CD14-positive monocyte (primary cell): ENCODE data around the gene CLDN20. TPM values are rescaled to one million over a fixed set of nuclear protein-coding genes. Genes with fewer than 3 reads are reported as not detected.

Experiments
- DNase-seq, 3 donors: peaks; one replicate each; pipeline ENCODE4 v3.0.0-alpha.2; 2011 to 2022
- H2AFZ ChIP-seq: 2 replicates; pipeline ENCODE4 v1.6.0; 2012; ENCODE audit warnings: mild to moderate bottlenecking, low read depth, low read length, inconsistent platforms; ENCODE audit not compliant: insufficient read depth, poor library complexity, severe bottlenecking
- H3K27ac ChIP-seq, 2 donors: 1 replicate in 1 of 2; 2 replicates in 1 of 2; pipeline ENCODE4 v1.5.1; 2012 to 2013; ENCODE audit warnings: low read length in 2 of 2, control low read depth in 1 of 2, inconsistent platforms in 1 of 2, low read depth in 1 of 2, mild to moderate bottlenecking in 1 of 2
- H3K27me3 ChIP-seq, 2 donors: one replicate each; pipeline versions ENCODE4 v1.6.0 to v1.6.1; 2011 to 2013; ENCODE audit warnings: low read length in 2 of 2; ENCODE audit not compliant: control insufficient read depth in 2 of 2, insufficient read depth in 2 of 2
- H3K36me3 ChIP-seq, 2 donors: replicated peaks in 1 of 2; 1 replicate in 1 of 2; 2 replicates in 1 of 2; pipeline versions ENCODE4 v1.5.1 to v1.6.1; 2012 to 2013; ENCODE audit warnings: low read length in 2 of 2, control low read depth in 1 of 2, inconsistent platforms in 1 of 2, mild to moderate bottlenecking in 1 of 2; ENCODE audit not compliant: insufficient read depth in 2 of 2, control insufficient read depth in 1 of 2
- H3K4me1 ChIP-seq, 2 donors: 1 replicate in 1 of 2; 2 replicates in 1 of 2; pipeline versions ENCODE4 v1.5.1 to v1.6.1; 2012 to 2013; ENCODE audit warnings: low read length in 2 of 2, control low read depth in 1 of 2, inconsistent platforms in 1 of 2, mild to moderate bottlenecking in 1 of 2, moderate library complexity in 1 of 2; ENCODE audit not compliant: insufficient read depth in 2 of 2, control insufficient read depth in 1 of 2
- H3K4me2 ChIP-seq: replicated peaks from 2 replicates; pipeline ENCODE3; 2012; ENCODE audit warnings: low read length, moderate library complexity, mild to moderate bottlenecking; ENCODE audit not compliant: poor library complexity, severe bottlenecking; ENCODE audit errors: extremely low read depth
- H3K4me3 ChIP-seq, 3 experiments: fragments of 200-600 bp in 1 of 3; sonication (generic) in 1 of 3; replicated peaks in 1 of 3; 1 replicate in 2 of 3; 2 replicates in 1 of 3; pipeline ENCODE4 v1.5.1; 2011 to 2013; ENCODE audit warnings: low read length in 3 of 3, mild to moderate bottlenecking in 3 of 3, control low read depth in 2 of 3, low read depth in 2 of 3, inconsistent platforms in 1 of 3, moderate library complexity in 1 of 3
- H3K79me2 ChIP-seq: 2 replicates; pipeline ENCODE4 v1.6.0; 2012; ENCODE audit warnings: mild to moderate bottlenecking, control low read depth, inconsistent platforms, low read length, moderate library complexity; ENCODE audit not compliant: insufficient read depth
- H3K9ac ChIP-seq: 2 replicates; pipeline ENCODE4 v1.6.0; 2017; ENCODE audit warnings: low read length, mild to moderate bottlenecking; ENCODE audit not compliant: insufficient read depth, poor library complexity, severe bottlenecking
- H3K9me3 ChIP-seq, 2 donors: replicated peaks in 1 of 2; 1 replicate in 1 of 2; 2 replicates in 1 of 2; pipeline versions ENCODE4 v1.5.1 to v1.6.1; 2012 to 2013; ENCODE audit warnings: low read length in 2 of 2, control low read depth in 1 of 2; ENCODE audit not compliant: control insufficient read depth in 1 of 2, insufficient read depth in 1 of 2
- H4K20me1 ChIP-seq: 2 replicates; pipeline ENCODE4 v1.6.0; 2012; ENCODE audit warnings: mild to moderate bottlenecking, low read length, control low read depth, moderate library complexity; ENCODE audit not compliant: insufficient read depth
- H3K27ac Mint-ChIP-seq, 7 donors: one replicate each; pipeline ENCODE4 v1.8.0; 2020; ENCODE audit warnings: mild to moderate bottlenecking in 7 of 7, mixed read lengths in 7 of 7, moderate library complexity in 6 of 7, inconsistent platforms in 2 of 7
- H3K27me3 Mint-ChIP-seq, 3 donors: one replicate each; pipeline ENCODE4 v1.8.0; 2021 to 2022; ENCODE audit warnings: low read depth in 3 of 3, mild to moderate bottlenecking in 3 of 3, mixed read lengths in 3 of 3, moderate library complexity in 3 of 3, inconsistent platforms in 1 of 3
- H3K36me3 Mint-ChIP-seq, 2 donors: one replicate each; pipeline ENCODE4 v1.8.0; 2020; ENCODE audit warnings: mixed read lengths in 2 of 2, inconsistent platforms in 1 of 2, mild to moderate bottlenecking in 1 of 2
- H3K4me1 Mint-ChIP-seq: one replicate; pipeline ENCODE4 v1.8.0; 2020; ENCODE audit warnings: mild to moderate bottlenecking, mixed read lengths
- H3K4me3 Mint-ChIP-seq, 2 donors: one replicate each; pipeline ENCODE4 v1.8.0; 2020; ENCODE audit warnings: mild to moderate bottlenecking in 2 of 2, mixed read lengths in 2 of 2, moderate library complexity in 1 of 2
- H3K9me3 Mint-ChIP-seq, 7 donors: one replicate each; pipeline ENCODE4 v1.8.0; 2020 to 2022; ENCODE audit warnings: mixed read lengths in 7 of 7, mild to moderate bottlenecking in 6 of 7, moderate library complexity in 6 of 7, inconsistent platforms in 2 of 7
- CTCF ChIP-seq: fragments of 200-600 bp; IDR thresholded peaks from one replicate; pipeline ENCODE4 v1.8.0; 2022; ENCODE audit warnings: antibody characterized with exemption, mild to moderate bottlenecking
- WGBS: methylation state at CpG from one replicate; pipeline ENCODE4 v1.1.5; 2013; ENCODE audit warnings: missing lambda C conversion rate; ENCODE audit not compliant: insufficient coverage; 5-methylcytosine and 5-hydroxymethylcytosine counted together
- intact Hi-C, 2 donors: fragments of 100-400 bp; cut with micrococcal nuclease; formaldehyde crosslinking; loops; one replicate each; pipeline versions ENCODE4 v1.15.0 to v1.15.1; 2023
- polyA plus RNA-seq, 3 donors: library from polyadenylated mRNA; depleted of rRNA in 1 of 3; unstranded in 2 of 3; stranded (reverse) in 1 of 3; fragments of 300-500 nt in 2 of 3; fragments of >200 nt in 1 of 3; fragmentation: Illumina TruSeq in 2 of 3; gene quantifications; 1 replicate in 2 of 3; 2 replicates in 1 of 3; pipeline ENCODE4 v1.2.3, GENCODE V29; 2012 to 2021

The CLDN20 gene
- polyA plus RNA-seq, 3 donors: not detected

- Histone ChIP-seq H3K79me2 (no peaks in the 10 kb centered on the region), H3K36me3 (peaks cover 11% of the 10 kb centered on the region in 2 donors), H3K27me3 (no peaks in the 10 kb centered on the region), H3K27ac (no peak overlapping the region), H3K4me2 (no peak overlapping the region), H3K9me3 (no peaks in the 10 kb centered on the region), H4K20me1 (no peaks in the 10 kb centered on the region), H3K4me1 (no peaks in the 10 kb centered on the region), H3K4me3 (no peak overlapping the region), H3K9ac (no peak overlapping the region), H2AFZ (no peak overlapping the region)
- TF ChIP-seq CTCF: no peak
- DNase-seq: no peak
- Mint-ChIP-seq H3K27me3 (peaks cover 0 to 1% (median 0%) of the 10 kb centered on the region in 3 donors), H3K4me1 (no peaks in the 10 kb centered on the region), H3K4me3 (no peak overlapping the region), H3K9me3 (peaks cover 0 to 2% (median 0%) of the 10 kb centered on the region in 7 donors), H3K36me3 (peaks cover 20 to 36% of the 10 kb centered on the region in 2 donors), H3K27ac (no peak overlapping the region)
- intact Hi-C loops: loop anchor here in 1 of 2 donors (10.0 kb wide), 1 partner anchor 345 kb away; no protein-coding TSS in a partner anchor
- 94% methylated on average over 2 of the region's 3 CpGs for WGBS
Observed at GRCh38 chr6:155269765-155270164, 6.0 kb downstream of the CLDN20 start.

GRCh38 chr6:155270561-155271091, 6.8 kb downstream of the CLDN20 start:
- no peak overlapping the region for H2AFZ ChIP-seq
- H3K4me3 ChIP-seq: no peak overlapping the region
- Mint-ChIP-seq H3K27me3 (peaks cover 0 to 1% (median 0%) of the 10 kb centered on the region in 3 donors), H3K27ac (no peak overlapping the region), H3K9me3 (peaks cover 0 to 2% (median 0%) of the 10 kb centered on the region in 7 donors), H3K4me3 (no peak overlapping the region), H3K36me3 (peaks cover 23 to 38% of the 10 kb centered on the region in 2 donors), H3K4me1 (no peaks in the 10 kb centered on the region)
- H3K4me2 ChIP-seq: no peak overlapping the region
- WGBS: no CpG with 5 or more reads among the region's 7 CpGs
- peaks cover 12% of the 10 kb centered on the region in 2 donors for H3K36me3 ChIP-seq
- intact Hi-C loops: no loop called here
- H3K27me3 ChIP-seq: no peaks in the 10 kb centered on the region
- no peaks in the 10 kb centered on the region for H3K4me1 ChIP-seq
- no peak overlapping the region for H3K27ac ChIP-seq
- no peaks in the 10 kb centered on the region for H4K20me1 ChIP-seq
- H3K79me2 ChIP-seq: no peaks in the 10 kb centered on the region
- no peak overlapping the region for H3K9ac ChIP-seq
- TF ChIP-seq CTCF: no peak
- no peaks in the 10 kb centered on the region for H3K9me3 ChIP-seq
- no peak for DNase-seq
